Breast epithelium (tissue), 4 donors: Measurements from ENCODE around the gene APEH. TPM values are rescaled to one million over a fixed set of nuclear protein-coding genes. Genes with fewer than 3 reads are reported as not detected.

Experiments
- DNase-seq, 2 donors: peaks; one replicate each; pipeline ENCODE4 v3.0.0-alpha.2; 2019; ENCODE audit warnings: low spot score in 2 of 2
- H3K27ac ChIP-seq, 2 donors: fragments of 200-600 bp; sonication (generic) in 1 of 2; one replicate each; pipeline ENCODE4 v1.5.1; 2016 to 2019; ENCODE audit warnings: mild to moderate bottlenecking in 1 of 2
- H3K27me3 ChIP-seq, 2 donors: fragments of 200-600 bp; sonication (generic) in 1 of 2; one replicate each; pipeline versions ENCODE4 v1.5.1 to v1.6.0; 2017 to 2019; ENCODE audit warnings: control low read depth in 1 of 2, mild to moderate bottlenecking in 1 of 2
- H3K36me3 ChIP-seq: fragments of 200-600 bp; one replicate; pipeline ENCODE4 v1.5.1; 2019
- H3K4me1 ChIP-seq, 2 donors: fragments of 200-600 bp; sonication (generic); one replicate each; pipeline ENCODE4 v1.5.1; 2016 to 2019; ENCODE audit warnings: control low read depth in 1 of 2
- H3K4me3 ChIP-seq, 3 donors: fragments of 200-600 bp; sonication (generic); 1 replicate in 2 of 3; 2 replicates in 1 of 3; pipeline ENCODE4 v1.5.1; 2016 to 2019; ENCODE audit warnings: mild to moderate bottlenecking in 3 of 3, moderate library complexity in 2 of 3
- H3K9me3 ChIP-seq, 2 donors: fragments of 200-600 bp; sonication (generic) in 1 of 2; one replicate each; pipeline ENCODE4 v1.5.1; 2016 to 2019; ENCODE audit warnings: control low read depth in 1 of 2
- POLR2A ChIP-seq: fragments of 450-650 bp; IDR thresholded peaks from one replicate; pipeline ENCODE4 v1.6.1; 2016; ENCODE audit warnings: antibody characterized with exemption, mild to moderate bottlenecking, moderate library complexity
- POLR2AphosphoS5 ChIP-seq, 3 donors: sonication (generic); formaldehyde crosslinking; IDR thresholded peaks; one replicate each; pipeline ENCODE4 v1.6.1; 2017; ENCODE audit warnings: antibody characterized with exemption in 3 of 3
- intact Hi-C: fragments of 100-400 bp; cut with DNase I; formaldehyde crosslinking; loops from one replicate; pipeline ENCODE4 v1.15.1; 2023; ENCODE audit warnings: low total_unique reads
- total RNA-seq, 3 donors: library from RNA; depleted of rRNA; stranded (reverse); fragments of >200 nt; gene quantifications; one replicate each; pipeline ENCODE4 v1.1.0, GENCODE V29; 2016
- TF ChIP-seq, protein P1 (sequence below), 3 donors: fragments of 450-650 bp; IDR thresholded peaks; one replicate each; pipeline ENCODE4 v1.5.1; 2016 to 2017; ENCODE audit warnings: antibody characterized with exemption in 3 of 3, mild to moderate bottlenecking in 3 of 3, moderate library complexity in 3 of 3

APEH gene
- total RNA-seq, 3 donors from 2014 or later = 69.5 to 80.0 (median 70.1) TPM

DNA sequence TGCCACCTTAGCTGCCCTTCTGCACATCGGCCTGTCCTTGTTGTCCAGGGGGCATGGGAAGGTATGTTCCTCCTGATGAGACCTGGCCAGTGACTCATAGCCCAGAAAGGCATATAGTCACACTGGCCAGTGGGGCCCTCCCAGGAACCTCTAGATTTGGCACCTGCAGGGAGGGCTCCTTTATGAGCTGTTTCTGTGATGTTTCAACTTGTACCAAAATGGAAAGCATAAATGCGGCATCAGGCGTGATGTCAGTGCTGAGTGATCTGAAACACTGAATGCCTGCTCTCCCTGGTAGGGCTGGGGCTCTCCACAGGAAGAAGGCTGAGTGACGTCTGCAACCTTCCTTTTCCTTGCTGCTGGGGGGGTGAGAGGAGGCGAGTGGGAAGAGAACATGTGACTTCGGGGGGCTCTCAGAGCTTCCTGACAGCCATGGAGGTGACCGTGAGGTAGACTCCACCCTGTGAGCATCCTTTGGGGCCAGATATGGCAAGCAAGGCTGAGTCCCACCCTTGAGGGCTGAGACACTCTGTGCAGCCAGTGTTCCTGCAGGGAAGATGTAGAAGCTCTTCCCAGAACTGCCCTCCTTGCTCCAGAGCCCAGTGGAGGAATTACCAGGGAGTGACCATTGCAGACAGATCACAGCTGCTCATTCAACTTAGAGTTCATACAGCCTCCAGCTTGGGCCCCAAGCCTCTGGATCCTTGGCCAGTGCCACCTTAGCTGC, 37.1 kb upstream of the APEH start:
- no peaks in the 10 kb centered on the region for H3K36me3 ChIP-seq
- no peak overlapping the region for H3K27ac ChIP-seq
- H3K4me3 ChIP-seq = no peak overlapping the region
- no peaks in the 10 kb centered on the region for H3K4me1 ChIP-seq
- no peak for DNase-seq
- H3K9me3 ChIP-seq = no peaks in the 10 kb centered on the region
- TF ChIP-seq POLR2AphosphoS5 (IDR thresholded peaks at IDR 0.05) (no peak), POLR2A (no peak)
- TF ChIP-seq, protein P1, sequence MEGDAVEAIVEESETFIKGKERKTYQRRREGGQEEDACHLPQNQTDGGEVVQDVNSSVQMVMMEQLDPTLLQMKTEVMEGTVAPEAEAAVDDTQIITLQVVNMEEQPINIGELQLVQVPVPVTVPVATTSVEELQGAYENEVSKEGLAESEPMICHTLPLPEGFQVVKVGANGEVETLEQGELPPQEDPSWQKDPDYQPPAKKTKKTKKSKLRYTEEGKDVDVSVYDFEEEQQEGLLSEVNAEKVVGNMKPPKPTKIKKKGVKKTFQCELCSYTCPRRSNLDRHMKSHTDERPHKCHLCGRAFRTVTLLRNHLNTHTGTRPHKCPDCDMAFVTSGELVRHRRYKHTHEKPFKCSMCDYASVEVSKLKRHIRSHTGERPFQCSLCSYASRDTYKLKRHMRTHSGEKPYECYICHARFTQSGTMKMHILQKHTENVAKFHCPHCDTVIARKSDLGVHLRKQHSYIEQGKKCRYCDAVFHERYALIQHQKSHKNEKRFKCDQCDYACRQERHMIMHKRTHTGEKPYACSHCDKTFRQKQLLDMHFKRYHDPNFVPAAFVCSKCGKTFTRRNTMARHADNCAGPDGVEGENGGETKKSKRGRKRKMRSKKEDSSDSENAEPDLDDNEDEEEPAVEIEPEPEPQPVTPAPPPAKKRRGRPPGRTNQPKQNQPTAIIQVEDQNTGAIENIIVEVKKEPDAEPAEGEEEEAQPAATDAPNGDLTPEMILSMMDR (IDR thresholded peaks at IDR 0.05) = no peak
- H3K27me3 ChIP-seq = no peaks in the 10 kb centered on the region
- intact Hi-C loops = no loop called here

DNA sequence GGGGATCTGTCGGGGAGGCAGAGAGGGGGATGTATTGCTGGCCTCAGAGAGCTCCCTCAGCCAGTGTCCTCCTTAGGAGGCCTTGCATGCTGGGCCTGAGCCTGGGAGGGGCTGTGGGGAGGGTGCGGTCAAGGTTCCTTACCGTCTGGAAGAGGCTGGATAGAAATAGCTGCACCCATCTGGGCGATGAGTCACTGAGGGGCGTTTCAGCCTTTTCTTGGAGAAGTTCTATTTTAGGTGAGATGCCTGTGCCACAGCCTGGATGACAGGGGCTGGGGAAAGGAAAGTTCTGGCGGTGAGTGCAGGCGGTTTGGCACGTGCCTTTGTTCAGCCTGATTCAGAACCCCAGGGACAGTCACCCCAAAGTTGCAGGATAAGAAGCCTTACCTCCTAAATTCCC, 35.7 kb upstream of the APEH start:
- TF ChIP-seq, protein P1 (IDR thresholded peaks at IDR 0.05) = no peak
- TF ChIP-seq POLR2AphosphoS5 (IDR thresholded peaks at IDR 0.05) (no peak), POLR2A (no peak)
- Histone ChIP-seq H3K9me3 (no peaks in the 10 kb centered on the region), H3K4me3 (no peak overlapping the region), H3K36me3 (no peaks in the 10 kb centered on the region), H3K4me1 (no peaks in the 10 kb centered on the region), H3K27me3 (no peaks in the 10 kb centered on the region), H3K27ac (no peak overlapping the region)
- intact Hi-C loops = no loop called here
- no peak for DNase-seq

DNA sequence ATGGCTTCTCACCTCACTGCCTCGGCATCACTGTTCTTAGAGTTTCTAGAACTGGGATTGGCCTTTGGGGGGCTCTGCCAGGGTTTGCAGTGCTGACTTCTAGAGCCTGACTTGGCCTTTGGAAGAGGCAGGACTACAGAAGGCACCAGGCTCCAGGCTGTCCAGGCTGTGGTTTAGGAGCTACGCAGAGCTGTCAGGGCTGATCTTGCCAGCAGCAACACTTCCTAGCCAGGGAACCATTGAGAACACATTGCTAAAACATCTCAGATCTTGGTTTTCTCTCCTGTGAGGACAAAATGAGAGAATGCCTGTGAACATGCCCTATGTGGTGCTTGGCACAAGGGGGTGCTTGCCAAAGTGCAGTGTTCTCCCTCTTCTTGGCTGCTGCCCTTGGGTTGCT, 34.6 kb upstream of the APEH start:
- Histone ChIP-seq H3K36me3 (no peaks in the 10 kb centered on the region), H3K9me3 (no peaks in the 10 kb centered on the region), H3K27me3 (no peaks in the 10 kb centered on the region), H3K4me3 (no peak overlapping the region), H3K4me1 (no peaks in the 10 kb centered on the region), H3K27ac (no peak overlapping the region)
- intact Hi-C loops = no loop called here
- DNase-seq = no peak
- TF ChIP-seq POLR2A = no peak
- TF ChIP-seq, protein P1 (IDR thresholded peaks at IDR 0.05) = no peak
- no peak for TF ChIP-seq POLR2AphosphoS5 (IDR thresholded peaks at IDR 0.05)

DNA sequence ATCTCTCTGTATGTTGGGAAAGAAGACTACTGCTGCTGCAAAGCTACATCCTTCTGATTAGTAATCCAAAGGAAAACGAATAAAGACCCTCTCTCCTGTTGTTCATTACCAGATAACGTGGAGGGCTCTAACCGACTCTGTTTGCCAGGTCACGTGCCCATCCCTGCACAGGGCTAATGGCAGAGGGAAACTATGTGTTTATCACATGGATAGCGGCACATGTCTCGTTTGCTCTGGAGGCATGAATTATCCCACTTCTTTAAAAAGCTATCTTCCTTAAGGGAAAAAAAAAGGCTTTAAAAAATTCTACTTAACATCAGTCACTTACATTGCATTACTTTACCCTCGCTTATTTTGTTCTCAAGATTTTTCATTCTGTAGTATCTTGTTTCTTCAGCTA, 32.9 kb upstream of the APEH start:
- H3K36me3 ChIP-seq = no peaks in the 10 kb centered on the region
- H3K27ac ChIP-seq = no peak overlapping the region
- H3K4me1 ChIP-seq = no peaks in the 10 kb centered on the region
- no peaks in the 10 kb centered on the region for H3K9me3 ChIP-seq
- H3K27me3 ChIP-seq = no peaks in the 10 kb centered on the region
- TF ChIP-seq POLR2AphosphoS5 (IDR thresholded peaks at IDR 0.05) (no peak), POLR2A (no peak)
- TF ChIP-seq, protein P1 (IDR thresholded peaks at IDR 0.05) = no peak
- DNase-seq = no peak
- no peak overlapping the region for H3K4me3 ChIP-seq
- intact Hi-C loops = no loop called here

DNA sequence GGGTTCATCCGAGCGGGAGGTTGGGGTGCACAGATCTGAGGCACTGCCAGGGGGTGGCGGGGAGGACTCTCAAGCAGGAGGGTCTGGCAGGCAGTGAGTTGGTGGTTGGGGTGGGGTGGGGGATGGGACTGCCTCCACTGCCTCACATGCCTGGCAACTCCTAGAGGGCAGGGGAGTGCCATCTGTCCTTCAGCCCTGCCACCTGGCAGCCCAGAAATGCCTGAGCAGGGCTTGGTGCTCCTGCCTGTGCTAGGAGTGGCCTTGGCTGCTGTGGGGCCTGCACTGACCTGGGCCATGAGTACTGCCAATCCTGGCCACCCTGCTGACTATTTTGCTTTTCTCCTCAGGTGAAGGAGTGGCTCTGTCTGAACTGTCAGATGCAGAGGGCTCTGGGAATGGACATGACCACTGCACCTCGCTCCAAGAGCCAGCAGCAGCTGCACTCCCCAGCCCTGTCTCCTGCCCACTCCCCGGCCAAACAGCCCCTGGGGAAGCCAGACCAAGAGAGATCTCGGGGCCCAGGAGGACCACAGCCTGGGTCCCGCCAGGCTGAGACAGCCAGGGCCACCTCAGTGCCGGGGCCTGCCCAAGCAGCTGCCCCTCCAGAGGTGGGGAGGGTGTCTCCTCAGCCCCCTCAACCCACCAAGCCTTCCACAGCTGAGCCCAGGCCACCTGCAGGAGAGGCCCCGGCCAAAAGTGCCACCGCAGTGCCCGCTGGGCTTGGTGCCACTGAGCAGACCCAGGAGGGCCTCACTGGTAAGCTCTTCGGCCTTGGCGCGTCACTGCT, 32.0 kb upstream of the APEH start:
- TF ChIP-seq, protein P1 (IDR thresholded peaks at IDR 0.05) = no peak
- TF ChIP-seq POLR2AphosphoS5 (IDR thresholded peaks at IDR 0.05) (no peak), POLR2A (no peak)
- H3K27me3 ChIP-seq = no peaks in the 10 kb centered on the region
- no peak for DNase-seq
- H3K4me3 ChIP-seq = no peak overlapping the region
- H3K9me3 ChIP-seq = no peaks in the 10 kb centered on the region
- H3K36me3 ChIP-seq = no peaks in the 10 kb centered on the region
- no peaks in the 10 kb centered on the region for H3K4me1 ChIP-seq
- H3K27ac ChIP-seq = no peak overlapping the region
- intact Hi-C loops = no loop called here
